Measurements from ENCODE around the gene AMOTL1. TPM values are rescaled to one million over a fixed set of nuclear protein-coding genes. Genes with fewer than 3 reads are reported as not detected.

The AMOTL1 gene
- total RNA-seq, 1 experiment from 2014 or later = 76.6 TPM

DNA sequence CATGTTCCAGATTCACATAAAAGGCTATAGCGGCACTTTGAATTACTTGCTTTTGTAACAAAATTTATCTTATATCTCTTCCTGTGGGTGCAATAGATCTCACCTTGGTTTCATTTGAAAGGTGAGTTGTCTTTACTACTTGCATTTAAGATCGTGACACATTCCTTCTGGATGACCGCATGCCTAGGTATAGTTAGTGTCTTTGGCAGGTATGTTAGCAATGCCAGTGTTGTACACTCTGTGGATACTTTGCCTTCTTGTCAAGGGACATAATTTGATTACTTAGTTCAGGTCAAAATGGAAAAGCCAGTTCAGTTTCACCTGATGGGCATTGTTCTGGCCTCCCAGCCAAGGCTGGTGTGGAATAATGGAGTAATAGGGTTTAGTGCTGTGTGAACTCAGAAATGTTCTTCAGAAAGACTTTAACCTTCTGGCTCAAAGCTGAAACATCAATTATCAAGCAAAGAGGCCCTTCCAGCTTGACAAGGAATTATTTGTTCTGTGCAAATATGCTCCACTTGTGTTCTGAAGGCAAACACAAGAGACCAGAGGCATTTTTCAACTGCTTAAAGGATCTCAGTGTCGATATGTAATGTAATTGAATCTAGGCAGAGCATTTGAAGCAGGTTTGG is 64.6 kb downstream of the AMOTL1 start:
- Mint-ChIP-seq H3K27ac (ENCODE audit: low read depth, unreplicated experiment) (no peak overlapping the region), H3K9me3 (ENCODE audit: unreplicated experiment) (no peaks in the 10 kb centered on the region), H3K27me3 (ENCODE audit: insufficient read depth, unreplicated experiment) (no peaks in the 10 kb centered on the region), H3K4me1 (ENCODE audit: insufficient read depth, unreplicated experiment) (peaks cover 15% of the 10 kb centered on the region), H3K36me3 (ENCODE audit: insufficient read depth, unreplicated experiment) (peaks cover 74% of the 10 kb centered on the region), H3K4me3 (ENCODE audit: unreplicated experiment) (no peak overlapping the region)
- ChIA-PET CTCF (interaction anchor here (1.2 to 3.7 kb wide), 2 partner anchors 209 to 210 kb away, joined by 3 to 17 read pairs; no protein-coding TSS in a partner anchor), POLR2A (interaction anchor here (0.6 kb wide), 1 partner anchor 397 kb away, joined by 3 read pairs; no protein-coding TSS in a partner anchor)
- no peak for DNase-seq (ENCODE audit: unreplicated experiment)
- no TSS peak for BruUV-seq (replicated peaks)
- intact Hi-C loops (cut with micrococcal nuclease) = no loop called here
- TF ChIP-seq CTCF (IDR thresholded peaks at IDR 0.05; ENCODE audit: unreplicated experiment) = no peak

- H3K27me3 Mint-ChIP-seq (ENCODE audit: insufficient read depth, unreplicated experiment) = no peaks in the 10 kb centered on the region
- intact Hi-C loops (cut with micrococcal nuclease) = no loop called here
- peaks cover 15% of the 10 kb centered on the region for H3K4me1 Mint-ChIP-seq (ENCODE audit: insufficient read depth, unreplicated experiment)
- TF ChIP-seq CTCF (IDR thresholded peaks at IDR 0.05; ENCODE audit: unreplicated experiment) = no peak
- DNase-seq (ENCODE audit: unreplicated experiment) = peak; percentile 18
- no peaks in the 10 kb centered on the region for H3K9me3 Mint-ChIP-seq (ENCODE audit: unreplicated experiment)
- ChIA-PET CTCF (interaction anchor here (0.6 to 3.7 kb wide), 6 partner anchors 9 to 212 kb away, joined by 3 to 17 read pairs (median 4); no protein-coding TSS in a partner anchor), POLR2A (interaction anchor here (1.2 to 2.4 kb wide), 3 partner anchors 16 to 89 kb away, joined by 3 to 13 read pairs (median 3); partner anchors contain the start of gene AMOTL1)
- H3K27ac Mint-ChIP-seq (ENCODE audit: low read depth, unreplicated experiment) = peak overlapping the region; percentile 54
- no peak overlapping the region for H3K4me3 Mint-ChIP-seq (ENCODE audit: unreplicated experiment)
- H3K36me3 Mint-ChIP-seq (ENCODE audit: insufficient read depth, unreplicated experiment) = peaks cover 72% of the 10 kb centered on the region
- BruUV-seq (replicated peaks) = no TSS peak
These were observed 66.9 kb downstream of the AMOTL1 start for GRCh38 chr11:94834911-94835593.

- Mint-ChIP-seq H3K36me3 (ENCODE audit: insufficient read depth, unreplicated experiment) (peaks cover 69% of the 10 kb centered on the region), H3K27ac (ENCODE audit: low read depth, unreplicated experiment) (peak overlapping the region; percentile 54), H3K4me3 (ENCODE audit: unreplicated experiment) (no peak overlapping the region), H3K27me3 (ENCODE audit: insufficient read depth, unreplicated experiment) (no peaks in the 10 kb centered on the region), H3K9me3 (ENCODE audit: unreplicated experiment) (no peaks in the 10 kb centered on the region), H3K4me1 (ENCODE audit: insufficient read depth, unreplicated experiment) (peaks cover 15% of the 10 kb centered on the region)
- DNase-seq (ENCODE audit: unreplicated experiment) = peak; percentile 8
- CTCF ChIA-PET = interaction anchor here (0.6 to 3.7 kb wide), 7 partner anchors 10 to 212 kb away, joined by 3 to 17 read pairs (median 4); no protein-coding TSS in a partner anchor
- no peak for TF ChIP-seq CTCF (IDR thresholded peaks at IDR 0.05; ENCODE audit: unreplicated experiment)
- intact Hi-C loops (cut with micrococcal nuclease) = no loop called here
- POLR2A ChIA-PET = interaction anchor here (0.6 to 2.4 kb wide), 4 partner anchors 16 to 89 kb away, joined by 3 to 13 read pairs (median 4); partner anchors contain the start of gene AMOTL1
- BruUV-seq (replicated peaks) = no TSS peak
These were observed 67.4 kb downstream of the AMOTL1 start for GRCh38 chr11:94835594-94835927.

DNA sequence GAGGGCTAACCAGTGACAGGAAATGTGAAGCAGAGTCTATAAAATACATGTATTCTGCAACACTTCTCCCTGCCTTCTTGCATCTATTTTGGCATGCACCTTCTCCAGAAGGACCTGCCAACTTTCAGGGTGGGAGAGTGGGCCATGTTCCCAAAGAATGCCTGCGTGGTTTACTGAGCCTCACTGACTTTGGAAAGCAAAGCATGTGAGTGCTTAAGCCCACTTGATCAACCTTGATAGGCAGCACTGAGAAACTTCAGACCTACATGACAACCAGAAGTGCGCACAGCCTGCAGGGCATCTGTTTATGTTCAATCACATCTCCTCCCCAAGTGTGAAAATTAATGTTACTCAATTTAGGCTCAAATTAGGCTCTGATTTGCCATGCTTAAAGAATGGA is 69.2 kb downstream of the AMOTL1 start:
- peaks cover 62% of the 10 kb centered on the region for H3K36me3 Mint-ChIP-seq (ENCODE audit: insufficient read depth, unreplicated experiment)
- no peaks in the 10 kb centered on the region for H3K27me3 Mint-ChIP-seq (ENCODE audit: insufficient read depth, unreplicated experiment)
- H3K4me3 Mint-ChIP-seq (ENCODE audit: unreplicated experiment) = no peak overlapping the region
- H3K4me1 Mint-ChIP-seq (ENCODE audit: insufficient read depth, unreplicated experiment) = peaks cover 15% of the 10 kb centered on the region
- DNase-seq (ENCODE audit: unreplicated experiment) = no peak
- POLR2A ChIA-PET = no interaction called here
- BruUV-seq (replicated peaks) = no TSS peak
- no peaks in the 10 kb centered on the region for H3K9me3 Mint-ChIP-seq (ENCODE audit: unreplicated experiment)
- TF ChIP-seq CTCF (IDR thresholded peaks at IDR 0.05; ENCODE audit: unreplicated experiment) = no peak
- CTCF ChIA-PET = interaction anchor here (0.6 kb wide), 1 partner anchor 412 kb away, joined by 3 read pairs; no protein-coding TSS in a partner anchor
- H3K27ac Mint-ChIP-seq (ENCODE audit: low read depth, unreplicated experiment) = no peak overlapping the region
- intact Hi-C loops (cut with micrococcal nuclease) = no loop called here

Measured in MCF 10A (cell line).